ENCODE results near the gene COQ2.

The COQ2 gene, protein sequence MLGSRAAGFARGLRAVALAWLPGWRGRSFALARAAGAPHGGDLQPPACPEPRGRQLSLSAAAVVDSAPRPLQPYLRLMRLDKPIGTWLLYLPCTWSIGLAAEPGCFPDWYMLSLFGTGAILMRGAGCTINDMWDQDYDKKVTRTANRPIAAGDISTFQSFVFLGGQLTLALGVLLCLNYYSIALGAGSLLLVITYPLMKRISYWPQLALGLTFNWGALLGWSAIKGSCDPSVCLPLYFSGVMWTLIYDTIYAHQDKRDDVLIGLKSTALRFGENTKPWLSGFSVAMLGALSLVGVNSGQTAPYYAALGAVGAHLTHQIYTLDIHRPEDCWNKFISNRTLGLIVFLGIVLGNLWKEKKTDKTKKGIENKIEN

GRCh38 chr4:83284193-83285054, at the start of gene COQ2:
TSS of gene COQ2 (minus strand) at chr4:83284798. CDS start at chr4:83284764, 34 bp downstream.
- Histone ChIP-seq H3K79me2 (ENCODE audit: insufficient read depth, low read depth) (no peaks in the 10 kb centered on the region), H3K4me3 (IDR thresholded peaks at IDR 0.05; ENCODE audit: insufficient read depth, low read depth, low read length) (peak within 1 kb of the TSS; percentile 84), H3K9ac (peak within 1 kb of the TSS; percentile 81), H3K27me3 (ENCODE audit: insufficient read depth, low read depth) (no peaks in the 10 kb centered on the region), H3K36me3 (ENCODE audit: insufficient read depth) (no peaks in the 10 kb centered on the region), H3K4me1 (ENCODE audit: low read depth, poor library complexity, severe bottlenecking) (peaks cover 33% of the 10 kb centered on the region), H2AFZ (ENCODE audit: low read depth) (peak within 1 kb of the TSS; percentile 91), H4K20me1 (ENCODE audit: insufficient read depth) (no peaks in the 10 kb centered on the region), H3K27ac (peak within 1 kb of the TSS; percentile 66), H3K4me2 (peak within 1 kb of the TSS; percentile 74)
- no peak for TF ChIP-seq CTCF (conservative IDR thresholded peaks at IDR 0.05; ENCODE audit: low read depth, low read length)

DNA sequence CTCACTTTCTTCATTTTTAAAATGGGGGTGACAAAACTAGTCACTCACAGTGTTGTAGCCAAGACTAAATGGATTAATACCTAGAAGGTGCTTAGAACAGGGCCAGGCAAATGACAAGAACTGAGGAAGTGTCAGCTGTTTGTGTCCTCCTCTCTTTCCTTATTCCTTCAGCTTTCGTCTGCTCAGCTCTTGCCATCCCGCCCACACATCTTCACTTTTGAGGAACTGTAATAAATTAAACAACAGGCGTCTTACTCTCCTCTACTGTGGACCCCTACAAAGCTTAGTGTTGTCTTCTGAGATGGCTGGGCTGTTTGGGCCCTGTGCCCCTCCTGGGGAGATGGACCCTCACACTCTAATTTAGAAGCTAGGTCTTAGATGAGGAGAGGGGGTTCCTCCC, 47.4 kb upstream of the COQ2 start:
- Histone ChIP-seq H3K79me2 (ENCODE audit: insufficient read depth, low read depth) (no peaks in the 10 kb centered on the region), H3K4me1 (ENCODE audit: low read depth, poor library complexity, severe bottlenecking) (peaks cover 17% of the 10 kb centered on the region), H4K20me1 (ENCODE audit: insufficient read depth) (no peaks in the 10 kb centered on the region), H2AFZ (ENCODE audit: low read depth) (no peak overlapping the region), H3K9ac (no peak overlapping the region), H3K4me3 (IDR thresholded peaks at IDR 0.05; ENCODE audit: insufficient read depth, low read depth, low read length) (no peak overlapping the region), H3K4me2 (no peak overlapping the region), H3K27ac (no peak overlapping the region), H3K27me3 (ENCODE audit: insufficient read depth, low read depth) (peaks cover 9% of the 10 kb centered on the region), H3K36me3 (ENCODE audit: insufficient read depth) (no peaks in the 10 kb centered on the region)
- TF ChIP-seq CTCF (conservative IDR thresholded peaks at IDR 0.05; ENCODE audit: low read depth, low read length), result no peak

- Histone ChIP-seq H4K20me1 (ENCODE audit: insufficient read depth) (no peaks in the 10 kb centered on the region), H3K79me2 (ENCODE audit: insufficient read depth, low read depth) (no peaks in the 10 kb centered on the region), H3K9ac (no peak overlapping the region), H2AFZ (ENCODE audit: low read depth) (no peak overlapping the region), H3K4me1 (ENCODE audit: low read depth, poor library complexity, severe bottlenecking) (peaks cover 9% of the 10 kb centered on the region), H3K36me3 (ENCODE audit: insufficient read depth) (no peaks in the 10 kb centered on the region), H3K4me3 (IDR thresholded peaks at IDR 0.05; ENCODE audit: insufficient read depth, low read depth, low read length) (no peak overlapping the region), H3K4me2 (no peak overlapping the region), H3K27me3 (ENCODE audit: insufficient read depth, low read depth) (no peaks in the 10 kb centered on the region; the same call in 1 of the 2 replicates), H3K27ac (no peak overlapping the region)
- TF ChIP-seq CTCF (conservative IDR thresholded peaks at IDR 0.05; ENCODE audit: low read depth, low read length), result no peak
These were observed 45.0 kb upstream of the COQ2 start for GRCh38 chr4:83329521-83330110.

DNA sequence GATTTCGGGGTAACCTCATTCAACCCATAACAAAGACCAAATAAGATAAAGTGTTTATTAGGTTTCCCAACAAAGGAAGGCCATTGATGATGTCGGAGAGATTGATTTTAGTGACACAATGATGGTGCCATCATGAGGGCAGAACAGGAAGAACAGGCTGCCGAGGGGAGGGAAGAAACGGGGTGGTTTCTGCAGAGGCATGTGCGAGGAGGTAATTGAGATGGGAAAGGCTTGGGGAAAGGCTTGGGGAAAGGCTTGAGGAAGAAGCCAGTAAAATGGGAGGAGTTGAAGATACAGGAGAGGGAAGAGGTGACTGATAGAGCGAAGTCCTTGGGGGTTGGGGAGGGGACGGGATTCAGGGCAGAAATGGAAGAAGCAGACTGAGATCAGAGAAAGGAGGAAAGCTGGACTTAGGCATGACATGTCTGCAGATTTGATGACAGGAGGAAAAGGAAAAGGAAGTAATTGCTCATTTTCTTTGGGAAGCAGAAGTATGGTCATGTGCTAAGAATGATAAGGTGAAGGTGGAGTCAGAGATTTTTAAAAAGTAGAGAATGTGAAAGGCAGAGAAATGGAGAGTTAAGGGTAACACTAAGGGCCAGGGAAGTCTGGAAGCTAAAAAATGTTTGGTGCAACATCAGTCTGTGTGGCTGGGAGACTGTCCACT, 44.1 kb upstream of the COQ2 start:
- H3K36me3 ChIP-seq (ENCODE audit: insufficient read depth), result no peaks in the 10 kb centered on the region
- no peak overlapping the region for H3K4me3 ChIP-seq (IDR thresholded peaks at IDR 0.05; ENCODE audit: insufficient read depth, low read depth, low read length)
- H2AFZ ChIP-seq (ENCODE audit: low read depth), result no peak overlapping the region
- H3K27ac ChIP-seq, result no peak overlapping the region
- no peaks in the 10 kb centered on the region for H3K79me2 ChIP-seq (ENCODE audit: insufficient read depth, low read depth)
- H3K4me1 ChIP-seq (ENCODE audit: low read depth, poor library complexity, severe bottlenecking), result no peaks in the 10 kb centered on the region
- H3K4me2 ChIP-seq, result no peak overlapping the region
- no peak overlapping the region for H3K9ac ChIP-seq
- no peak for TF ChIP-seq CTCF (conservative IDR thresholded peaks at IDR 0.05; ENCODE audit: low read depth, low read length)
- no peaks in the 10 kb centered on the region; the same call in 1 of the 2 replicates for H3K27me3 ChIP-seq (ENCODE audit: insufficient read depth, low read depth)
- no peaks in the 10 kb centered on the region for H4K20me1 ChIP-seq (ENCODE audit: insufficient read depth)
